Upper lobe of right lung (tissue), 1 donor: ENCODE measurements around the gene SLC29A2. TPM values are rescaled to one million over a fixed set of nuclear protein-coding genes. Genes with fewer than 3 reads are reported as not detected.
A peak's percentile ranks its signal among the peaks of the same experiment; 100 is the strongest.

Source experiments
- ATAC-seq: fragments of 200-7000 bp; cut with Tn5 transposase; one replicate; pipeline ENCODE4 v1.9.1; 2020; ENCODE audit warnings: mild to moderate bottlenecking, moderate library complexity
- DNase-seq: peaks from one replicate; pipeline ENCODE4 v3.0.0-alpha.2; 2020
- H3K27ac ChIP-seq: fragments of 200-600 bp; one replicate; pipeline ENCODE4 v1.8.0; 2022
- H3K27me3 ChIP-seq: fragments of 200-600 bp; one replicate; pipeline ENCODE4 v1.8.0; 2022; ENCODE audit warnings: mild to moderate bottlenecking
- H3K36me3 ChIP-seq: fragments of 200-600 bp; one replicate; pipeline ENCODE4 v1.8.0; 2022
- H3K4me1 ChIP-seq: fragments of 200-600 bp; one replicate; pipeline ENCODE4 v1.8.0; 2022
- H3K4me3 ChIP-seq: fragments of 200-600 bp; one replicate; pipeline ENCODE4 v1.8.0; 2022; ENCODE audit warnings: mild to moderate bottlenecking
- H3K9me3 ChIP-seq: fragments of 200-600 bp; one replicate; pipeline ENCODE4 v1.8.0; 2022
- intact Hi-C: fragments of 100-400 bp; cut with DNase I; formaldehyde crosslinking; loops from one replicate; pipeline ENCODE4 v1.11.0; 2022
- total RNA-seq: library from RNA; stranded (reverse); fragmentation: NEBNext Ultra II Directional; extraction: Animal tissue kit (Norgen Biotek cat#: 25700); gene quantifications from one replicate; pipeline ENCODE4 v1.2.1, GENCODE V29; 2021
- TF ChIP-seq, protein P1 (sequence below): fragments of 200-600 bp; IDR thresholded peaks from one replicate; pipeline ENCODE4 v1.8.0; 2022; ENCODE audit warnings: antibody characterized with exemption
- donor health status: DM: no; HTN: yes; CAD: no; lungs with severe emphysema.

SLC29A2 gene
- total RNA-seq, 1 donor from 2014 or later, result 14.2 TPM

DNA sequence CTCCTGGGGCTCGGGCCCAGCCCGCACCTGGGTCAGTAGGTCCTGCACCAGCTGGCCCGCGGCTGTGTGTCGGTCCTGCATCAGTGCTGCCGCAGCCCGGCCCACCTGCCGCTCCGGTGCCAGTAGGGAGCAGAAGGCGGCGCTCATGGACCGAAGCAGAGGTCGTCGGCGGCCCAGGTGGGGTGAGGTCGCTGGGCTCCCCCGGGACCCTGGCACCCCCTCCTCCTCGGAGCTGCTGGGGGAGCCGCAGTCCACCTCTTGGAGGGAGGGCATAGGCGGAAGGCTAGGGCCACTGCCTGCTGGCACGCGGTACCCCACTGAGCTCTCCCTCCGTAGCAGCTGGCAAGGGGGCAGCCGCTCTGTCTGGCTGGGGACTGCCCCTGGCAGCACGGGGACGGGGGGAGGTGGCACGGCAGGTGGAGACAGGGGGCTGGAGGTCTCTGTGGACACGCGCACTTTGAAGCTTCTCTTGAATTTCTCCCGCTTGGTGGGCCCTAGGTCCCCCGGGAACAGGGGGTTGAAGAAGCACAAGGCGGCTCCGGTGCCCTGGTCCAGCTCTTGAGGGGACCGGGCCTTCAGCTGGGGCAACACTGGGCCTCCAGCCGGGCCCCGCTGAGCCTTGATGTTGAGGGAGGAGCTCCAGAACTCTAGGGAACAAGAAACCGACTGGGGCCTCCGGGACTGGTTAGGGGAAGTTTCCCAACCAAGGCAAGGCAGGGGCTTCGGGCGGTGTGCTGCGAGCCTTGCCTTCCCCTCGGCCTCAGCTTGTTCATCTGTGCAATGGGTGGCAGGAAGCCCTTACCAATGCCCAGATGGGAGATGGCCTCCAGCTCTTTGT, 36.7 kb downstream of the SLC29A2 start:
- Histone ChIP-seq H3K36me3 (peaks cover 28% of the 10 kb centered on the region), H3K4me3 (peak overlapping the region; percentile 73), H3K27ac (no peak overlapping the region), H3K27me3 (no peaks in the 10 kb centered on the region), H3K9me3 (no peaks in the 10 kb centered on the region), H3K4me1 (peaks cover 25% of the 10 kb centered on the region)
- TF ChIP-seq, protein P1, sequence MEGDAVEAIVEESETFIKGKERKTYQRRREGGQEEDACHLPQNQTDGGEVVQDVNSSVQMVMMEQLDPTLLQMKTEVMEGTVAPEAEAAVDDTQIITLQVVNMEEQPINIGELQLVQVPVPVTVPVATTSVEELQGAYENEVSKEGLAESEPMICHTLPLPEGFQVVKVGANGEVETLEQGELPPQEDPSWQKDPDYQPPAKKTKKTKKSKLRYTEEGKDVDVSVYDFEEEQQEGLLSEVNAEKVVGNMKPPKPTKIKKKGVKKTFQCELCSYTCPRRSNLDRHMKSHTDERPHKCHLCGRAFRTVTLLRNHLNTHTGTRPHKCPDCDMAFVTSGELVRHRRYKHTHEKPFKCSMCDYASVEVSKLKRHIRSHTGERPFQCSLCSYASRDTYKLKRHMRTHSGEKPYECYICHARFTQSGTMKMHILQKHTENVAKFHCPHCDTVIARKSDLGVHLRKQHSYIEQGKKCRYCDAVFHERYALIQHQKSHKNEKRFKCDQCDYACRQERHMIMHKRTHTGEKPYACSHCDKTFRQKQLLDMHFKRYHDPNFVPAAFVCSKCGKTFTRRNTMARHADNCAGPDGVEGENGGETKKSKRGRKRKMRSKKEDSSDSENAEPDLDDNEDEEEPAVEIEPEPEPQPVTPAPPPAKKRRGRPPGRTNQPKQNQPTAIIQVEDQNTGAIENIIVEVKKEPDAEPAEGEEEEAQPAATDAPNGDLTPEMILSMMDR, result no peak
- peak; percentile 15 for ATAC-seq
- DNase-seq, result peak; percentile 60
- intact Hi-C loops, result no loop called here

DNA sequence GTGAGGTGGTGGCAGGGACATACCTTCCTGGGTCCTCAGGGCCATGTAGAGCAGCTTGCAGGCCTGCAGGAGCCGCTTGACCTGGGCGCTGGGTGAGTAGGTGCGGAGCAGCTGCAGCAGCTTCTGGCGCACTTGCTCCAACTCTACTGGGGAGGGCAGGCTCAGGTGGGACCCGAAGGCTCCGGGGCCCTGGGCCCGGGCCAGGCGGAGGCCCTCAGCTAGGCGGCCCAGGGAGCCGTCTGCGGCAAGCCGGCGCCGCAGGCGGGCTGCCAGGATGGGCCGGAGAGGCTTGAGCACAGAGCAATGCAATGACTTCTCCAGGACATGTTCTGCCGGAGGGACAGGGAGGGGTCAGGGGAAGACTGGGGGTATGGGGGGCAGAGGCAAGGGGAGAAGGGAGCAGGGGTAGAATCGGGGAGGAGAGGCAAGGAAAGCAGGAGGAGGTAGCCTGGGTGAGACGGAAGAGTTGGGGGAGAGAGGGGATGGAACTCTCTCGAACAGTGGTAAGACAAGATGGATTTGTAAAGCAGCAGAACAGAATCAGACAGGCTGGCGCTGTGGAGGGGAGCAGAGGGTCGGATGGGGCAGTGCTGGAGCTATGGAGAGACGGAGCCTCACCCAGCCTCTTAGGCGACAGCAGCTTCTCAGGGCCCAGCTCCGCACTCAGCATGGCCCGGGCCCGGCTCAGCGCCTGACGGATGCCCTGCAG, 37.5 kb downstream of the SLC29A2 start:
- peaks cover 20% of the 10 kb centered on the region for H3K36me3 ChIP-seq
- TF ChIP-seq, protein P1, result no peak
- no peaks in the 10 kb centered on the region for H3K27me3 ChIP-seq
- H3K27ac ChIP-seq, result no peak overlapping the region
- intact Hi-C loops, result no loop called here
- no peak for ATAC-seq
- peak; percentile 52 for DNase-seq
- H3K4me3 ChIP-seq, result no peak overlapping the region
- H3K9me3 ChIP-seq, result no peaks in the 10 kb centered on the region
- peaks cover 26% of the 10 kb centered on the region for H3K4me1 ChIP-seq

DNA sequence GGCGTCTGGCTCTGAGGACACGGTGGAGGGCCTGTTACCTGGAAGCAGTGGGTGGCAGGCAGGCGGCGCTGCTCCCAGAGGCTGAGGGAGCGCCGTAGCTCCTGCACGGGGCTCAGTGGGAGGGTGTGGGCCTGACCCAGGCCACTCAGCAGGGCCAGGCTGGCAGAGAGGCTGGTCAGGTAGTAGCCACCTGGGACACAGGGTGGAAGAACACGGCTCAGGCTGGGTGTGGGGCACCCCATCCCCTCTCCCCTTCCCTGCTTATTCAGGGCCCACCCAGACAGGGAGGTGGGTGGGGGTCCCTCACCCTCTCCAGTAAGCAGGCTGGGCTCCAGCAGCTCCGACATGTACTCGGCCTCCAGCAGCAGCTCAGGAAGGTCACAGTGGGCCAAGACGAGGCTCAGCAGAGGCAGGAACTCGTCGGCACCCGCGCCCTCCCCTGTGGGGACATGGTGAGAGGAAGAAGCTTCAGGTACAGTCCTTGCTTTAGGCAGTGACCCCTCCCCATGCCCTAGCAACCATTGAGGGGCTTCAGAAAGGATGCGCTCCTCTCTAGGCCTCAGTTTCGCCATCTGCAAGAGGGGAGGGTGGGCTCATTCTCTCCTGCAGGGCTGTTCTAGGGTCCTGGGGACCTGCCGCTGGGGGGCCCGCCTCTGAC, 38.2 kb downstream of the SLC29A2 start:
- ATAC-seq (no peak), DNase-seq (no peak)
- Histone ChIP-seq H3K4me1 (peaks cover 33% of the 10 kb centered on the region), H3K36me3 (peaks cover 18% of the 10 kb centered on the region), H3K9me3 (no peaks in the 10 kb centered on the region), H3K27me3 (no peaks in the 10 kb centered on the region), H3K27ac (no peak overlapping the region), H3K4me3 (no peak overlapping the region)
- intact Hi-C loops, result no loop called here
- TF ChIP-seq, protein P1, result no peak

DNA sequence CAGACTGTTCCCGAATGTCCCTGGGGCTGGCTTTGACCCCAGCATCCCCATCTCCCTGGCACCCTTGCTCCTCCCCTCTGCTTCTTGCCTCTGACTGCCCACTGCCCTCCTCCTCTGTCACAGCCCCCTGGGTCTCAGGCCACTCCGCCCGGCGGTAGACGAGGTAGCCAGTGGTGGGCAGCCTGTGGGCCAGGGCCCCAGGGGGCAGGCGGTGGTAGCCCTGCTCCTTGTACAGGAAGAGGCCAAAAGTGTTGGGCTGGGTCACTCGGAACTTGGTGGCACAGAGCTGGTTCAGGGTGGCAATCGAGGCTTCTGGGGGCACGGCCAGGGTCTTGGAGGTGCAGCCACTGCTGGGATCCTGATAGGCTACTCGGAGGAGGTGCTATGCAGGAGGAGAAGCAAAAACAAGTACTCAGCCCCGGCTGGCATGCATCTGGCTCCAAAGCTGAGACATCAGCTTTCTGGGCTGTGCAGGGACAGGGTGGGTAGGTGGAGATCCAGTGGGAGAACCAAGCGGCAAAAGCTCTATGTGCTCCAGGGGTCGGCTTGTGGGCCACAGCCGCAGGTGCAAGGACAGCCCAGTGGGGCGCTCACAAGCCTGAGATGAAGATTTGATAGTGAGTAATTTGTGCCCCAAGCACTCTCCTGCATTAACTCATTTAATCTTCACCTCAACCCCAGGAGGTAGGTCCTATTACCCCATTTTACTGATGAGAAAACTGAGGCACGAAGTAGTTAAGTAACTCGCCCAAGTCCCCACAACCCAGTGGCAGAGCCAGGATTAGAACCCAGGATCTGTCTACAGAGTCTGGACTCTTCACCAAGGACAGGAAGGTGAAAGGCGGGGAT, 39.0 kb downstream of the SLC29A2 start:
- intact Hi-C loops, result no loop called here
- Histone ChIP-seq H3K4me1 (peaks cover 40% of the 10 kb centered on the region), H3K36me3 (peaks cover 18% of the 10 kb centered on the region), H3K27ac (no peak overlapping the region), H3K27me3 (no peaks in the 10 kb centered on the region), H3K9me3 (no peaks in the 10 kb centered on the region), H3K4me3 (no peak overlapping the region)
- DNase-seq (no peak), ATAC-seq (no peak)
- TF ChIP-seq, protein P1, result no peak
